Stimulated activated CD4-positive, alpha-beta T cell treated with anti-CD3 and anti-CD28 coated beads, Interleukin-15, amount 100 ng/mL, for 1 hour (primary cell): ENCODE measurements around the gene RPL13A.
A peak's percentile ranks its signal among the peaks of the same experiment; 100 is the strongest.
"Not testable (repeated sequence)": the region's sequence is repeated elsewhere in the genome, so short reads cannot be mapped to it uniquely, and the experiment has no call there.

Experiments
- DNase-seq, 2 donors: peaks; one replicate each; pipeline ENCODE4 v3.0.0-alpha.2; 2020; ENCODE audit warnings: low read depth in 1 of 2, low spot score in 1 of 2

Gene RPL13A

GRCh38 chr19:49455773-49456172 is 31.6 kb upstream of the RPL13A start:
- no peak for DNase-seq

GRCh38 chr19:49456326-49456725 is 31.1 kb upstream of the RPL13A start:
- DNase-seq: no peak

- DNase-seq: no peak
Observed at GRCh38 chr19:49458567-49458903, 28.9 kb upstream of the RPL13A start.

GRCh38 chr19:49459388-49459787 is 28.0 kb upstream of the RPL13A start:
- DNase-seq: no peak

- DNase-seq: not testable (repeated sequence)
Observed at GRCh38 chr19:49461130-49461529, 26.3 kb upstream of the RPL13A start.

GRCh38 chr19:49461656-49462055 is 25.8 kb upstream of the RPL13A start:
- DNase-seq: no peak

GRCh38 chr19:49462492-49462891 is 24.9 kb upstream of the RPL13A start:
- DNase-seq: no peak

GRCh38 chr19:49463960-49464740 is 23.3 kb upstream of the RPL13A start:
- no peak for DNase-seq

GRCh38 chr19:49465371-49465770 is 22.0 kb upstream of the RPL13A start:
- DNase-seq: no peak

- DNase-seq: no peak
Observed at GRCh38 chr19:49468199-49468598, 19.2 kb upstream of the RPL13A start.

GRCh38 chr19:49468746-49469447 is 18.5 kb upstream of the RPL13A start:
- DNase-seq: peak in 1 of 2 donors; percentile 76

- peak; percentile 52 to 56 for DNase-seq
Observed at GRCh38 chr19:49469828-49470614, 17.4 kb upstream of the RPL13A start.

- no peak for DNase-seq
Observed at GRCh38 chr19:49470615-49470978, 16.8 kb upstream of the RPL13A start.

- DNase-seq: no peak
Observed at GRCh38 chr19:49472936-49473335, 14.5 kb upstream of the RPL13A start.

GRCh38 chr19:49473501-49473867 is 13.9 kb upstream of the RPL13A start:
- DNase-seq: not testable (repeated sequence)

GRCh38 chr19:49473868-49474541 is 13.4 kb upstream of the RPL13A start, which contains the start of gene FLT3LG:
Gene FLT3LG, plus strand, starts transcription at chr19:49474215. Its CDS starts 425 bp downstream, at chr19:49474640.
- DNase-seq: peak; percentile 83 to 86

GRCh38 chr19:49474542-49474924 is 12.9 kb upstream of the RPL13A start:
- no peak for DNase-seq

- DNase-seq: no peak
Observed at GRCh38 chr19:49475191-49475917, 12.1 kb upstream of the RPL13A start.

GRCh38 chr19:49475995-49476880 is 11.2 kb upstream of the RPL13A start:
- DNase-seq: peak in 1 of 2 donors; percentile 63
